HUDEP-2 (cell line): Measurements from ENCODE around the gene SERPINB11.
"Not testable (repeated sequence)": the region's sequence is repeated elsewhere in the genome, so short reads cannot be mapped to it uniquely, and the experiment has no call there.

ENCODE experiments used
- DNase-seq, 76 experiments: peaks; one replicate each; lab custom pipeline; 2025; ENCODE audit not compliant: unreplicated experiment in 76 of 76; lab: John Stamatoyannopoulos, UW

The SERPINB11 gene

GRCh38 chr18:63725682-63726480 is 23.1 kb downstream of the SERPINB11 start:
- DNase-seq = no peak

GRCh38 chr18:63730773-63731172 is 28.0 kb downstream of the SERPINB11 start:
- no peak for DNase-seq

GRCh38 chr18:63731215-63731614 is 28.5 kb downstream of the SERPINB11 start:
- no peak for DNase-seq

DNA sequence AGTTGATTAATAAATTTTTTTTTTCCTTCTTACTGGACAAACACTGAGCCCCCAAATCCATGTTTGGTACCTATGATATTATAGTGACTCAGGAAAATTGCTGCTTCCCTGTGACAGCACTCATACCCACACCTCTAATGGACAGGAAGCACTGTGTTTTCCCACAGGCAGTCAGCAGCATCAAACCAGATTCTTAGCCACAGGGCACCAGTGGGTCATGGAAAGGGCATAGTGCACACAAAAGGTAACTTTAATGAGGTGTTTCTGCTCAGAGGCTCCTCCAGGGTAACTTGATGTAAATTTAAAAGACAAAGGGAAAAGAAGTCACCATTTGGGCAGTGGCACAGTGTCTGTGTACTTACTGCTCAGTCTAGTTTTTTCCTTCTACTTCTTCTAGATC is 34.1 kb downstream of the SERPINB11 start:
- DNase-seq = no peak

DNA sequence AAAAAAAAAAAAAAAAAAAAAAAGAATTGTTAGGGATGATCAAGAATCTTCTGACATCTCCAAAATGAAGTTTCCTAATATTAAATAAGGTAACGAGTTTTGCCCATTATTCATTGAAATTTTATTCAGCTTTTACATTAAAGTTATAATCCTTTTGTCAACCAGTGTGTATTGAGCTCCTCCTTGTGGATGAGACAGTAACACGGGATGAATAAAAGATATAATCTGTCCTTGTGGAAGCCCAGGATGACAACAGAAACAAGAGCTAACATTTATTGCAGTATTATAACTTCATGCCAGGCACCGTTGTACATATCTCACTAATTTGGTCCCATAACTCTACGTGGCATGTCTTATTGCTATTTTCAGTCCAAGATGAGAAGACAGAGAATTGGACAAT is 39.0 kb downstream of the SERPINB11 start:
- no peak for DNase-seq

GRCh38 chr18:63747006-63747405 is 44.2 kb downstream of the SERPINB11 start:
- no peak for DNase-seq

- DNase-seq = no peak
These were observed 46.7 kb downstream of the SERPINB11 start for GRCh38 chr18:63749489-63749888.

DNA sequence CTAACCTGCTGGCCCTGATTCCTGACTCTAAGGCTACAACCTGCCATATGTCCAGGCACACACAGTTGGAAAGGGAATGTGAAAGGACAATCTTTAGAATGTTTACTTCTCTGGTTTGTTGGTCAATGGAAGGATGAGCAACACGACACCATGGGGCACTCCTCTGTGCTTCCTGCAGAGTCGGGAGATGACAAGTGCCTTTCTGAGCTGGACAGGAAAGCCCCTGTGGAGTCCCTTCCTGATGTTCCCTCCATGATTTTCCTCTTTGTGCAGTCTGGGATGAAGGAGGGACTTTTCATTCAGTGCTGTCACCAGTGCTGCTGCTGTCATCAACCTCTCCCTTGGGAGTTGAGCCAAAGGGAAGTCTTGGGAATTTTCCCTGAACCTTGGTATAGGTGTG is 49.9 kb downstream of the SERPINB11 start:
- DNase-seq = no peak

- no peak for DNase-seq
These were observed 50.9 kb downstream of the SERPINB11 start for GRCh38 chr18:63753676-63754075.

- no peak for DNase-seq
These were observed 54.8 kb downstream of the SERPINB11 start for GRCh38 chr18:63757541-63757940.

DNA sequence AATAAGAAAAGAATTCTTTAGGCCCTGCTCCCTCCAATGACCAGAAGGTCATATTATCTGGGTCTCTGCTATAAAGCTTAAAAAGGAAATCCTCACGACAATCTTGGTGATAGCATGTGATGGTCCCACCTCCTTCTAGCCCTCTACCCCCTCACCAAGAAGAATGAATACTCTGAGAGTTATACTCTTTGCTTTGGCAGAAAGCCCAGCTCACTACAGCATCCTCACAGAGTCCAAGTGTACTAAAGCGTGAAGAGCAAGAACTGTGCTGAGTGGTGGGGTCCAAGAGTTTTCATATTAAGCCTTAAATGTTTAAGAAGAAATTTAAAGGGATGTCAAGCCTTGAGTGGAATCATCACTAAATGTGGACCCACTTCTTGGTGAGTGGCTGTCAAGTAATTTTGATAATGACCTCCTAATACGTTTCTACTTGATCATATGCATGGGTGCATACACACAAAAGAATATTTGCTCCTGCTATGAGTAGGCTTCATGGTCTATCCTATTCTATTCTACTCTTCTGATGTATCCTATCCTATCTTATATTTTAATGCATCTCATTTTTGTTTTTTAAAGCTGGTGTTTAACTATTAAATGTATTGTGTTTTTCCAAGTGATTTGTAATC is 56.0 kb downstream of the SERPINB11 start:
- DNase-seq = no peak

GRCh38 chr18:63759786-63760185 is 57.0 kb downstream of the SERPINB11 start:
- DNase-seq = not testable (repeated sequence)

GRCh38 chr18:63762518-63762917 is 59.8 kb downstream of the SERPINB11 start:
- DNase-seq = no peak

- no peak for DNase-seq
These were observed 61.3 kb downstream of the SERPINB11 start for GRCh38 chr18:63763831-63764600.

DNA sequence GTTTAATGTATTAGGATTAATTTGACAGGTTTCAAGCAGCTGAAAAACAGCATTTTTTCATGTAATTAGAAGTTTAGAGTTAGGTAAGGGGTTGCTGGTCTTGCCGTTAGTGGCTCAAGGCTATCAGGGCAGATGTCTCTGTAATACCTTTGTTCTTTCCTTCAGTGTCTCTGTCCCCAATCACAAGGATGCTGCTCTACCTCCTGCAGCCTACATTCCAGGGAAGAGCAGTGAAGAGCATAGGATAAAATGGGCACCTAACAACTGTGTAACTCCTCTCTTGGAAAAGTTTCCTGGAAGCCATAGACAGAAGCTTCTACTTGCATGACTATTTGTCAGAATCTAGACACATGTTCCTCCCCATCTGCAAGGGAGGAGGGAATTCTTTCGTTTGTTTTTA is 63.1 kb downstream of the SERPINB11 start:
- DNase-seq = no peak
